Measurements from ENCODE around the gene SYNE3.

SYNE3 gene

GRCh38 chr14:95523815-95524448 lies 7.5 kb upstream of the SYNE3 start:
- no peak for DNase-seq (ENCODE audit: extremely low read depth, low read depth)
- TF ChIP-seq CTCF (IDR thresholded peaks at IDR 0.05; ENCODE audit: low read depth, low read length) = no peak

GRCh38 chr14:95523051-95523814 lies 6.8 kb upstream of the SYNE3 start:
- no peak for DNase-seq (ENCODE audit: extremely low read depth, low read depth)
- TF ChIP-seq CTCF (IDR thresholded peaks at IDR 0.05; ENCODE audit: low read depth, low read length) = no peak

GRCh38 chr14:95522556-95522955 lies 6.1 kb upstream of the SYNE3 start:
- DNase-seq (ENCODE audit: extremely low read depth, low read depth) = no peak
- TF ChIP-seq CTCF (IDR thresholded peaks at IDR 0.05; ENCODE audit: low read depth, low read length) = no peak

GRCh38 chr14:95522116-95522515 lies 5.7 kb upstream of the SYNE3 start:
- DNase-seq (ENCODE audit: extremely low read depth, low read depth) = no peak
- TF ChIP-seq CTCF (IDR thresholded peaks at IDR 0.05; ENCODE audit: low read depth, low read length) = no peak

- no peak for DNase-seq (ENCODE audit: extremely low read depth, low read depth)
- TF ChIP-seq CTCF (IDR thresholded peaks at IDR 0.05; ENCODE audit: low read depth, low read length) = no peak
Measured at GRCh38 chr14:95521001-95521400, 4.6 kb upstream of the SYNE3 start.

GRCh38 chr14:95520346-95520745 lies 3.9 kb upstream of the SYNE3 start:
- no peak for DNase-seq (ENCODE audit: extremely low read depth, low read depth)
- no peak for TF ChIP-seq CTCF (IDR thresholded peaks at IDR 0.05; ENCODE audit: low read depth, low read length)

GRCh38 chr14:95519699-95520098 lies 3.2 kb upstream of the SYNE3 start:
- peak; percentile 69 for DNase-seq (ENCODE audit: extremely low read depth, low read depth)
- TF ChIP-seq CTCF (IDR thresholded peaks at IDR 0.05; ENCODE audit: low read depth, low read length) = no peak
